Uterus (tissue), 4 donors: Measurements from ENCODE around the gene CD1D. TPM values are rescaled to one million over a fixed set of nuclear protein-coding genes. Genes with fewer than 3 reads are reported as not detected.
"Not testable (repeated sequence)": the region's sequence is repeated elsewhere in the genome, so short reads cannot be mapped to it uniquely, and the experiment has no call there.

Experiments
- DNase-seq, 2 donors: peaks; one replicate each; pipeline ENCODE4 v3.0.0-alpha.2; 2019 to 2020
- H3K27ac ChIP-seq, 2 donors: fragments of 200-600 bp; sonication (generic); 1 replicate in 1 of 2; 2 replicates in 1 of 2; pipeline ENCODE4 v1.5.1; 2016 to 2018
- H3K27me3 ChIP-seq, 2 donors: fragments of 200-600 bp; sonication (generic); one replicate each; pipeline ENCODE4 v1.5.1; 2018 to 2019; ENCODE audit warnings: control low read depth in 1 of 2
- H3K36me3 ChIP-seq, 2 donors: fragments of 200-600 bp; sonication (generic); one replicate each; pipeline ENCODE4 v1.5.1; 2019; ENCODE audit warnings: control low read depth in 1 of 2
- H3K4me1 ChIP-seq, 2 donors: fragments of 200-600 bp; sonication (generic); one replicate each; pipeline ENCODE4 v1.5.1; 2018 to 2019; ENCODE audit warnings: control low read depth in 1 of 2
- H3K4me3 ChIP-seq, 2 donors: fragments of 200-600 bp; sonication (generic); 1 replicate in 1 of 2; 2 replicates in 1 of 2; pipeline ENCODE4 v1.5.1; 2018 to 2019; ENCODE audit warnings: mild to moderate bottlenecking in 1 of 2
- H3K9me3 ChIP-seq, 2 donors: fragments of 200-600 bp; sonication (generic); one replicate each; pipeline ENCODE4 v1.5.1; 2019; ENCODE audit warnings: control low read depth in 1 of 2
- CTCF ChIP-seq, 4 experiments: fragments of 200-600 bp in 2 of 4; fragments of 450-650 bp in 2 of 4; sonication (generic) in 2 of 4; IDR thresholded peaks; one replicate each; pipeline ENCODE4 v1.5.1; 2016 to 2019; ENCODE audit warnings: antibody characterized with exemption in 4 of 4, mild to moderate bottlenecking in 2 of 4, moderate library complexity in 1 of 4
- POLR2A ChIP-seq, 2 donors: fragments of 450-650 bp; IDR thresholded peaks; one replicate each; pipeline ENCODE4 v1.6.1; 2016; ENCODE audit warnings: antibody characterized with exemption in 2 of 2, mild to moderate bottlenecking in 1 of 2, moderate library complexity in 1 of 2
- intact Hi-C: fragments of 100-400 bp; cut with DNase I; formaldehyde crosslinking; loops from one replicate; pipeline ENCODE4 v1.15.1; 2023; ENCODE audit warnings: low total_unique reads
- total RNA-seq, 4 donors: library from RNA; depleted of rRNA in 3 of 4; stranded (reverse); fragments of >200 nt in 3 of 4; gene quantifications; one replicate each; pipeline versions ENCODE4 v1.1.0 to v1.2.4, GENCODE V29; 2014 to 2023
- donor health status: DM: yes; HTN: yes; CAD: no.

Gene CD1D
- total RNA-seq, 4 donors from 2014 or later, result 1.5 to 3.4 (median 1.8) TPM

GRCh38 chr1:158203693-158204457 lies 23.2 kb downstream of the CD1D start:
- intact Hi-C loops, result no loop called here
- H3K27ac ChIP-seq, result no peak overlapping the region
- no peaks in the 10 kb centered on the region for H3K36me3 ChIP-seq
- no peaks in the 10 kb centered on the region for H3K9me3 ChIP-seq
- TF ChIP-seq CTCF (IDR thresholded peaks at IDR 0.05) (peak; percentile 70 to 79 (median 74)), POLR2A (IDR thresholded peaks at IDR 0.05) (no peak)
- H3K4me1 ChIP-seq, result no peaks in the 10 kb centered on the region
- H3K27me3 ChIP-seq, result peaks cover 0 to 4% of the 10 kb centered on the region in 2 donors
- DNase-seq, result no peak
- H3K4me3 ChIP-seq, result no peak overlapping the region

- no peak for DNase-seq
- no peaks in the 10 kb centered on the region for H3K4me1 ChIP-seq
- intact Hi-C loops, result no loop called here
- TF ChIP-seq POLR2A (IDR thresholded peaks at IDR 0.05), result no peak
- TF ChIP-seq CTCF (IDR thresholded peaks at IDR 0.05), result no peak
- no peak overlapping the region for H3K27ac ChIP-seq
- H3K9me3 ChIP-seq, result no peaks in the 10 kb centered on the region
- no peak overlapping the region for H3K4me3 ChIP-seq
- no peaks in the 10 kb centered on the region for H3K36me3 ChIP-seq
- peaks cover 0 to 4% of the 10 kb centered on the region in 2 donors for H3K27me3 ChIP-seq
Observed at GRCh38 chr1:158204458-158204827, 23.7 kb downstream of the CD1D start.

GRCh38 chr1:158208586-158209116 lies 28.0 kb downstream of the CD1D start:
- no peak for DNase-seq
- no peak overlapping the region for H3K4me3 ChIP-seq
- H3K27me3 ChIP-seq, result no peaks in the 10 kb centered on the region
- no peak for TF ChIP-seq POLR2A (IDR thresholded peaks at IDR 0.05)
- no peak for TF ChIP-seq CTCF (IDR thresholded peaks at IDR 0.05)
- H3K27ac ChIP-seq, result no peak overlapping the region
- no peaks in the 10 kb centered on the region for H3K36me3 ChIP-seq
- H3K9me3 ChIP-seq, result no peaks in the 10 kb centered on the region
- intact Hi-C loops, result no loop called here
- H3K4me1 ChIP-seq, result no peaks in the 10 kb centered on the region

GRCh38 chr1:158212320-158212719 lies 31.6 kb downstream of the CD1D start:
- Histone ChIP-seq H3K9me3 (no peaks in the 10 kb centered on the region), H3K4me1 (no peaks in the 10 kb centered on the region), H3K27ac (no peak overlapping the region), H3K27me3 (no peaks in the 10 kb centered on the region), H3K36me3 (no peaks in the 10 kb centered on the region), H3K4me3 (no peak overlapping the region)
- no peak for DNase-seq
- intact Hi-C loops, result no loop called here
- TF ChIP-seq POLR2A (IDR thresholded peaks at IDR 0.05), result no peak
- TF ChIP-seq CTCF (IDR thresholded peaks at IDR 0.05), result no peak

GRCh38 chr1:158223445-158223844 lies 42.8 kb downstream of the CD1D start:
- H3K27me3 ChIP-seq, DNase-seq, H3K36me3 ChIP-seq, intact Hi-C loops, H3K27ac ChIP-seq, H3K4me3 ChIP-seq, H3K9me3 ChIP-seq, H3K4me1 ChIP-seq: not testable (repeated sequence)
